K562 (cell line): ENCODE data around the gene NME7.

ENCODE experiments used
- CBX5 ChIP-seq: IDR thresholded peaks from 2 replicates; pipeline ENCODE4 v1.6.1; 2014; ENCODE audit warnings: low read depth, borderline replicate concordance
- HMBOX1 ChIP-seq: sonication (generic); IDR thresholded peaks from 2 replicates; pipeline ENCODE4 v1.6.1; 2016
- MNT ChIP-seq, 2 experiments: fragments of 450-650 bp; conservative IDR thresholded peaks; 2 replicates each; pipeline ENCODE4 v1.6.1; 2017; ENCODE audit warnings: mild to moderate bottlenecking in 2 of 2, moderate library complexity in 2 of 2
- OTX1 ChIP-seq: fragments of 450-650 bp; formaldehyde crosslinking; IDR thresholded peaks from 2 replicates; pipeline ENCODE4 v1.4.0; 2022; ENCODE audit warnings: mild to moderate bottlenecking
- PCBP1 ChIP-seq: fragments of 200-400 bp; formaldehyde crosslinking; IDR thresholded peaks from 2 replicates; pipeline ENCODE4 v1.6.1; 2018; ENCODE audit warnings: mild to moderate bottlenecking, low read depth, low read length; ENCODE audit not compliant: poor library complexity, severe bottlenecking
- SAFB ChIP-seq: fragments of 200-400 bp; formaldehyde crosslinking; IDR thresholded peaks from 2 replicates; pipeline ENCODE4 v1.6.1; 2017; ENCODE audit warnings: low read depth, low read length, borderline replicate concordance
- SMAD1 ChIP-seq: fragments of 150-350 bp; IDR thresholded peaks from 2 replicates; pipeline ENCODE4 v1.6.1; 2014; ENCODE audit warnings: low read length, low read depth; ENCODE audit not compliant: partially characterized antibody
- ZNF766 ChIP-seq: fragments of 200-800 bp; sonication (Bioruptor generic); conservative IDR thresholded peaks from 2 replicates; pipeline ENCODE4 v1.6.1; 2016; ENCODE audit warnings: missing genetic modification characterization, missing compliant biosample characterization
- ZZZ3 ChIP-seq: fragments of 450-650 bp; IDR thresholded peaks from 2 replicates; pipeline ENCODE4 v1.6.1; 2016; ENCODE audit warnings: antibody characterized with exemption, mild to moderate bottlenecking, moderate library complexity
- TF ChIP-seq, protein P1 (sequence below), 2 experiments: fragments of 450-650 bp in 1 of 2; sonication (generic) in 1 of 2; formaldehyde crosslinking in 1 of 2; IDR thresholded peaks in 1 of 2; conservative IDR thresholded peaks in 1 of 2; 2 replicates each; pipeline versions ENCODE4 v1.6.1 to v1.8.1; 2016 to 2023; ENCODE audit warnings: mild to moderate bottlenecking in 2 of 2, moderate library complexity in 2 of 2, inconsistent platforms in 1 of 2, missing genetic modification reagents in 1 of 2
- TF ChIP-seq, protein P2 (sequence below), 3 experiments: IDR thresholded peaks in 2 of 3; conservative IDR thresholded peaks in 1 of 3; 2 replicates each; pipeline ENCODE4 v1.5.1; 2011 to 2012; ENCODE audit warnings: low read length in 3 of 3, mild to moderate bottlenecking in 3 of 3, control low read depth in 2 of 3, improper control_type of control experiment in 1 of 3, inconsistent platforms in 1 of 3, low read depth in 1 of 3, mixed read lengths in 1 of 3, moderate library complexity in 1 of 3; ENCODE audit not compliant: insufficient read depth in 2 of 3

GRCh38 chr1:169381162-169381561 is 13.6 kb upstream of the NME7 start:
- TF ChIP-seq ZZZ3 = no peak
- TF ChIP-seq SAFB = no peak
- no peak for TF ChIP-seq CBX5
- TF ChIP-seq, protein P1, sequence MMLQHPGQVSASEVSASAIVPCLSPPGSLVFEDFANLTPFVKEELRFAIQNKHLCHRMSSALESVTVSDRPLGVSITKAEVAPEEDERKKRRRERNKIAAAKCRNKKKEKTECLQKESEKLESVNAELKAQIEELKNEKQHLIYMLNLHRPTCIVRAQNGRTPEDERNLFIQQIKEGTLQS (IDR thresholded peaks at IDR 0.05) = no peak
- TF ChIP-seq, protein P1 (CRISPR knock-in tag; conservative IDR thresholded peaks at IDR 0.05) = no peak
- no peak for TF ChIP-seq PCBP1
- no peak for TF ChIP-seq MNT (conservative IDR thresholded peaks at IDR 0.05)
- TF ChIP-seq OTX1 (CRISPR knock-in tag) = no peak
- TF ChIP-seq, protein P2, sequence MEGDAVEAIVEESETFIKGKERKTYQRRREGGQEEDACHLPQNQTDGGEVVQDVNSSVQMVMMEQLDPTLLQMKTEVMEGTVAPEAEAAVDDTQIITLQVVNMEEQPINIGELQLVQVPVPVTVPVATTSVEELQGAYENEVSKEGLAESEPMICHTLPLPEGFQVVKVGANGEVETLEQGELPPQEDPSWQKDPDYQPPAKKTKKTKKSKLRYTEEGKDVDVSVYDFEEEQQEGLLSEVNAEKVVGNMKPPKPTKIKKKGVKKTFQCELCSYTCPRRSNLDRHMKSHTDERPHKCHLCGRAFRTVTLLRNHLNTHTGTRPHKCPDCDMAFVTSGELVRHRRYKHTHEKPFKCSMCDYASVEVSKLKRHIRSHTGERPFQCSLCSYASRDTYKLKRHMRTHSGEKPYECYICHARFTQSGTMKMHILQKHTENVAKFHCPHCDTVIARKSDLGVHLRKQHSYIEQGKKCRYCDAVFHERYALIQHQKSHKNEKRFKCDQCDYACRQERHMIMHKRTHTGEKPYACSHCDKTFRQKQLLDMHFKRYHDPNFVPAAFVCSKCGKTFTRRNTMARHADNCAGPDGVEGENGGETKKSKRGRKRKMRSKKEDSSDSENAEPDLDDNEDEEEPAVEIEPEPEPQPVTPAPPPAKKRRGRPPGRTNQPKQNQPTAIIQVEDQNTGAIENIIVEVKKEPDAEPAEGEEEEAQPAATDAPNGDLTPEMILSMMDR (IDR thresholded peaks at IDR 0.05 in 2 of 3, conservative IDR thresholded peaks at IDR 0.05 in 1 of 3; ENCODE audit: insufficient read depth in 2 of 3, low read depth in 1 of 3, low read length in 3 of 3) = no peak
- TF ChIP-seq SMAD1 = no peak
- TF ChIP-seq ZNF766 (CRISPR knock-in tag) = no peak
- no peak for TF ChIP-seq HMBOX1
